Nephron progenitor cell (in vitro differentiated cells): ENCODE measurements around the gene WLS.
A peak's percentile ranks its signal among the peaks of the same experiment; 100 is the strongest.

Experiments
- DNase-seq: peaks from one replicate; pipeline ENCODE4 v3.0.0; 2021
- H3K27ac Mint-ChIP-seq: 2 replicates; pipeline ENCODE4 v1.8.0; 2021; ENCODE audit warnings: mild to moderate bottlenecking, moderate library complexity, mixed read lengths
- H3K27me3 Mint-ChIP-seq: 2 replicates; pipeline ENCODE4 v1.8.0; 2021; ENCODE audit warnings: mild to moderate bottlenecking, low read depth, mixed read lengths; ENCODE audit not compliant: poor library complexity
- H3K36me3 Mint-ChIP-seq: 2 replicates; pipeline ENCODE4 v1.8.0; 2021; ENCODE audit warnings: low read depth, mixed read lengths
- H3K4me1 Mint-ChIP-seq: 2 replicates; pipeline ENCODE4 v1.8.0; 2021; ENCODE audit warnings: mixed read lengths
- H3K4me3 Mint-ChIP-seq: 2 replicates; pipeline ENCODE4 v1.8.0; 2021; ENCODE audit warnings: mild to moderate bottlenecking, moderate library complexity, mixed read lengths
- H3K9me3 Mint-ChIP-seq: 2 replicates; pipeline ENCODE4 v1.8.0; 2021; ENCODE audit warnings: mild to moderate bottlenecking, moderate library complexity, mixed read lengths
- CTCF ChIP-seq: fragments of 200-600 bp; sonication (generic); IDR thresholded peaks from 2 replicates; pipeline ENCODE4 v1.5.0; 2021; ENCODE audit warnings: antibody characterized with exemption

WLS gene

DNA sequence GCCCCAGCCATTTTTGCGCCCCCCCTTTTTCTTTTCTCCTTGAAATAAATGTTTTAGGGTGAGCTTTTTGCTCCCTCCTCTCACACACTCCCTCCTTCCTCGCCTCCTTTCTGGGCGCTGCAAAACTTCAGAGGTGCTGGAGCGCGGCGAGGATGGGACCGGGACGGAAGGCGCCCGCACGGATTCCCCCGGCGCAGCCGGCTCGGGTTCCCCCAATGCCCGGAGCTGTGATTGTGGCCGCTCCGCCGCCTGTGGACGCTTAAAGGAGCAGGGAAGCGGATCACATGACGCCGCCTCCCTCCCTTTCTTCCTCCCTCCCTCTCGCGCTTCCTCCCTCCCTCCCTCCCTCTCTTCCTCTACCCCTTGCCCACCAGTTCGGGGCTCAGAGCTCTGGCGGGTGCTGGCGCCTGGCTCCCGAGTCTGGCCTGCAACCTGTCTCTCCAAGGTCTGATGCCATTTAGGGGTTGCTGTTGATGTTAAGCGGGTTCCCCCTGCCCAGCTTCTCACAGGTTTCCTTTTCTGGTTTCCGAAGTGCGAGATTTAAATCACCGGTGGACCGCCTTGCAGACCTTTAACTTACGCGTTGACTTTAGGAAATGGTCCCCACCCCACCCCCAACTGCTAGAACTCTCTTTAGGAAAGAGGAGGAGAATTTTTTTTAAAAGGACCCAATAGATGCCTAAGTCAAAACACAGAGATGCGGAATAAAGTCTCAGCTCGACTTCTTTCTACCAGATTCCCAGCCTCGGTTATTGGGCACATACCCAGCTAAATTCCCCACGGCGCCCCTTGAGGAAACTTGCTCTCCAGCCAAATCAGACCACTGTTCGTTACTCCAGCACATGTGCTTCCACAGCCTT is at the start of gene WLS:
TSS of gene WLS (minus strand) at position 235 of the 860 bp plus-strand sequence. CDS start at position 11, 224 bp downstream.
- peaks cover 9% of the 10 kb centered on the region for H3K27me3 Mint-ChIP-seq
- H3K4me3 Mint-ChIP-seq: peak within 1 kb of the TSS; percentile 96
- H3K27ac Mint-ChIP-seq: peak within 1 kb of the TSS; percentile 92
- H3K9me3 Mint-ChIP-seq: no peaks in the 10 kb centered on the region
- H3K36me3 Mint-ChIP-seq: no peaks in the 10 kb centered on the region
- H3K4me1 Mint-ChIP-seq: peaks cover 42% of the 10 kb centered on the region
- DNase-seq: peak; percentile 86
- TF ChIP-seq CTCF: no peak

GRCh38 chr1:68280286-68280685 is 48.0 kb upstream of the WLS start:
- Mint-ChIP-seq H3K27ac (no peak overlapping the region), H3K27me3 (peaks cover 3% of the 10 kb centered on the region), H3K36me3 (peaks cover 4% of the 10 kb centered on the region), H3K4me1 (peaks cover 14% of the 10 kb centered on the region), H3K4me3 (no peak overlapping the region), H3K9me3 (peaks cover 2% of the 10 kb centered on the region)
- TF ChIP-seq CTCF: no peak
- no peak for DNase-seq

GRCh38 chr1:68279846-68280245 is 47.5 kb upstream of the WLS start:
- DNase-seq: no peak
- Mint-ChIP-seq H3K4me3 (no peak overlapping the region), H3K27me3 (peaks cover 3% of the 10 kb centered on the region), H3K36me3 (peaks cover under 1% of the 10 kb centered on the region), H3K27ac (no peak overlapping the region), H3K9me3 (no peaks in the 10 kb centered on the region), H3K4me1 (peaks cover 10% of the 10 kb centered on the region)
- TF ChIP-seq CTCF: no peak

DNA sequence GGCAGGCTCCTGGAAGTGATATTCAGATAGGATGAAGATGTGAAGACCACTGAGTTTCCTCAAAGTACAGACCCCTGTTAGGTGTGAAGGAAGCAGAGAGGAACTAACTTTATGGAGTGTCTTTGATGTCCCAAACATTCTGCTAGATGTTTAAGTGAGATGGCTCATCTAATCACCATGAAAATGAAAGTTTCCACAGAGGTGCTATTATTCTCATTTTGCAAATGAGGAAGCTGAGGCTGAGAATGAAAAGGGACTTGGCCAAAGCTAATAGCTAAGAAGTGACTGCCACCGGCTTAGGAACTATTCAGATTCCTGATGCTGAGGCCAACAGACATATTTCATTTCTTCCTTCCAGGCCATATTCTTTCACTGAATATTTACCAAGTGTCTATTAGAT is 45.9 kb upstream of the WLS start:
- H3K4me1 Mint-ChIP-seq: no peaks in the 10 kb centered on the region
- peaks cover 3% of the 10 kb centered on the region for H3K27me3 Mint-ChIP-seq

GRCh38 chr1:68276448-68276847 is 44.1 kb upstream of the WLS start:
- no peak for DNase-seq
- Mint-ChIP-seq H3K4me3 (no peak overlapping the region), H3K4me1 (no peaks in the 10 kb centered on the region), H3K27ac (no peak overlapping the region), H3K27me3 (peaks cover 3% of the 10 kb centered on the region), H3K9me3 (no peaks in the 10 kb centered on the region), H3K36me3 (no peaks in the 10 kb centered on the region)
- no peak for TF ChIP-seq CTCF

More for the DNA sequence above, 45.9 kb upstream of the WLS start:
- Mint-ChIP-seq H3K27ac (no peak overlapping the region), H3K4me3 (no peak overlapping the region), H3K36me3 (no peaks in the 10 kb centered on the region), H3K9me3 (no peaks in the 10 kb centered on the region)
- no peak for TF ChIP-seq CTCF
- DNase-seq: no peak

DNA sequence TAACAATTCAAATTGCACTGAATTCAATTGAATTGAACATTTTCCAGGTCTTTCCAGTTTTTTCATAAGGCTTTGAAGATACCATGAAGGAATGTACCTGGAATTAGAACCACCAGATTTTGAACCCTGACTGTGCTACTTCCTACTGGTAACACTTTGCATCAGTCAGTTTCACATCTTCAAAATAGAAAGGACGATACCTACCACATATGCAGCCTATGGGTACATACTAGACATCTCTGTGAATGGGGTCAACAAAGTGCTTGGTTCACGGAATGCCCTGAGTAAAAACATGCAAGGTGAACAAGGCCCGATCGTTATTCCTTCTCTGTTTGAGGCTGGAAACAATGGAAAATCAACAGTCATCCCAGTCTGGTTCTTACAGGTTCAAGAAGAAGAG is 41.2 kb upstream of the WLS start:
- no peaks in the 10 kb centered on the region for H3K36me3 Mint-ChIP-seq
- H3K4me3 Mint-ChIP-seq: no peak overlapping the region
- H3K4me1 Mint-ChIP-seq: no peaks in the 10 kb centered on the region
- H3K27ac Mint-ChIP-seq: no peak overlapping the region
- H3K27me3 Mint-ChIP-seq: peaks cover 3% of the 10 kb centered on the region
- H3K9me3 Mint-ChIP-seq: no peaks in the 10 kb centered on the region
- no peak for TF ChIP-seq CTCF
- DNase-seq: no peak
